ENCODE data around the gene ITGB4.
"Not testable (repeated sequence)": the region's sequence is repeated elsewhere in the genome, so short reads cannot be mapped to it uniquely, and the experiment has no call there.

ITGB4 gene

DNA sequence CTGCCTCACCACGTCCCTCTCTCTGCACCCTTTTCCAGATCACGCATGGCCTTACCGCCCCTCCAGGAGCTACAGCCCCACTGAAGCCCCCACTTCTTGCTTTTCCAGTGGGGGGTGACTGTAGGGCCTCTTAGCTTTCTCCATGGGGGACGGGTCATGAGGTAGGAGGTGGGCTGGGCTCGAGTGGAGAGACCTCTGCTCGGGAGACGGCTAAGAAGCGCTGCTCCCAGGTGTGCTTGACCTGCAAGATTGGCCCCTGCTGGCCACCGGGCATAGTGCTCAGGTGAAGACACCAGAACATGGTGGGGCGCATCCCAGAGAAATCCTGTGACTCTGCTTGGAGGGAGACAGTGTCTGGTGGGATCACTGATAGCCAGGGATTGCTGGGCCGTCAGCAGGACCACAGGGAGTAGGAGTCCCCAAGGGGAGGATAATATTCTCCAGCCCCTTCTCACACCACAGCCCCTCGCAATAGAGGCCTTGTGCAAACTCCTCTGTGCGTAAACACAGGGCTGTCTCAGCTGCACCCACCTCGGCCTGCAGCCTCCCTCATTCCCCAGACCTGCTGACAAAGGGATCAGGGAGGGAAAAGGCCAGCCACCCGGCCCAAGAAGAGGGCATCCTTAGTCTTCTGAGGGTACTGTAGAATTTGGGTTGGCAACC lies 52.7 kb downstream of the ITGB4 start:
- no peak for DNase-seq

DNA sequence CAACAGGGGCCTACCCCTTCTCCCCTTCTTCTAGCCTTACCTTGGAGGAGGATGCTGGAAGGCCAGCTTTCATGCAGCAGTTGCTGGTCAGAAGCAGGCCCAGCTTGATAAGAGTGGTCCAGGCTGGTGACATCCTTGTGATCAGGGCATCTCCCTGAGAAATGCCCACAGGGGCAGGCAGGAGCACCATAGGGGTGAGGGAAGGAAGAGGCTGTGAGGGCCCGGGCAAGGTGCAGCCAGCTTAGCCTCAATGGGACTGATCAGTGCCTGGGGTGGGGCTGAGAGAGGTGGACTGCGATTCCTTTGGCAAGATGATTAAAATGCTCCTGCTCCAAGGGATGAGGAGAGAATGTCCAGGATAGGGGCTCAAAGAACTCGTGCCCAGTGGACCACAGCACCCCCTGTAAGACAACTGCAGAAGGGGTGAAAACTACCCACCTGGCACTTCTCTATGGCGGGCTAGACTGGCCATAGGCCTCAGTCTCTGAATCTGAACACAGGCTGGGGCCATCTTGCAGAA lies 53.3 kb downstream of the ITGB4 start:
- no peak for DNase-seq

DNA sequence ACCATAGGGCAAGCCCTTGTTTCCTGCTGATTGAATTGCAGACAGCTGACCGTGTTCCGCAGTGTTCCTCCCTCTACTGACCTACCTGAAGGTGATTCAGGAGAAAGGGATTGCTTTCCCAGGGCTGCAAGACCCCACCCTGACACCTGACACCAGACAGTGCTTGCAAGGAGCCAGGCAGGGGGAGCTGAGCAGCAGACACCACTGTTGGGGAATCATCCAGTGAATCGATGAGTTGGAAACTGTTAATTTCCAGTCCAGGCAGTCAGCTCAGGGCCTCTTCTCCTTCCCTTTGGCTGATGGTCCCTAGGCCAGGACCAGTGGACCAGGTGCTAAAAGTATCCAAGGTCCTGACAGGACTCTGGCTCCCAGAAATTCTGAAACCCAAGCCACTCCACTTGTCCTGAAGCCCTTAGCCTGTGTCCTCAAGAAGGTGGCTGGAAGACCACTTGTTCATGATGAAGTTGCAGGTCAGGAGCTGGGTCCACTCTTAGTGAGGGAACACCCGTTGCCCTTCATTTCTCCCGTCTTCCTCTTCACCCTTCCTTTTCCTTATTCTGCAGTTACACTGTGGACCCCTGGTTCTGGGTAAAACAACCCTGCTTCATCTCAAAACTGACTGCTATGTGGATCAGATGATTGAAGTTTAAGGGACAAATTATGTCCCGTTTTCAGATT lies 53.9 kb downstream of the ITGB4 start:
- DNase-seq = no peak

DNA sequence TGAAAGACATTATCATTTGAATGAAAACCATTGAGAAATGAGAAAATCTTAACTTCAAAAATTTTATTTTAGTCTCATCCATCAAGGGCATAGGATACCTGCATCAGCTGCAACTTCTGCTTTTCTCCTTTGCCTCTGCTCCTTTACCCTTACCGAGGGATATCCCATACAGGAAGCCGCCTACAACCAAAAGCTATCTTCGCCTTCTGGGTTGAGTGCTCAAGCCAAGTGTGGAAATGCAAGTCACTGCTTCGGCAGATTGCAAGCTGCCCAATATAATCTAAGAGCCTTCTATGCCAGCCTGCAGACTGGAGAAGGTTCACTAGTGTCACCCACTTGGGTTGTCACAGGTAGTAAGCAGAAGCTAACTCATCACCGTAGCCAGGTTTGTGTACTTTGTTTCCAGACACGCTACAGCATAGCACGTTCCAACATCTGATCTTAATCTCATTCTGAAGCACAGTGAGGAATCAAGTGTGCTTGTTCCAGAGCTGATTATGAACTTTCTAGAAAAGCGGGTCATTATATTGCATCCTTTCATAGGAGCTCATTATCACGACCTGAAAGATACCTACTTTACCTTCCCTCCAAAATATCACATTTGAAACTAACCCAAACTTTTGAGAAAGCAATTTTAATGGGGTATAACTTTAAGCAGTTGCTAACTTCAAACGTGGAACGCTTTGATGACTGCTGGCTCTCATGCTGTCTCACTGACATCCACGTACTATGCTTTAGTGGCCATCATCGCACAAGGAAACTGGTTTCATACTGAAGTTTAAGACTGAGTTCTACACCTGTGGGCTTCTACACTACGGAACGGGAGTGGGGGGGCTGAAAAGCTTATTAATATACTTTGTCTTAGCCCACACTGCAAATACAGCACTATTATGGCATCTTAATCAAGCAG lies 55.4 kb downstream of the ITGB4 start:
- no peak for DNase-seq

DNA sequence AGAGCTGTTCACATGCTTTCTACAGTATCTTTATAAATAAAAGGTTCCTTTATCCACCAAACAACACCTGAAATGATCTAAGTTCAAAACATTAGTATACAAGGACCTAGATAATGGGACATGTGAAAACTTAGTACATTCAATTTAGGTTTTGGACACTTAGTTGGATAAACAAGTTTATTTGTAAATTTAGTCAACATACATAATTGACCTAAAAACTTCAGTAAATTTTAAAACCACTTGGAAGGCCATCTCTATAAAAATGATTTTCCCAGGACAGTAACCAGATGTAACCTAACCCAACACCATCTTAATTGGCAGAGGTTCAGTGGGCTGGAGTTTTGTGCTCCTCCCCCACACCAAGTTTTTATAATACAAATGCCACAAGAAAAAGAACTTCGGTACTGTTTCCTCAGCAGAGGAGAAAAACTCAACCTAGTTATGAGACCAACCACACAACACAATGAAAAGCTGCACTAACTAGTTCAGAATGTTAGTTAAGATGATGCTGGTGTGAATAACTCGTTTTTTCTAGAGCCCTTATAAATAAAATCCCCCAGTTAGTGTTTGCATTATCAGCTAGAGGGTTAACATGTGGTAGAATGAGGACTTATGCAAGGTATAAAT lies 56.1 kb downstream of the ITGB4 start:
- no peak for DNase-seq

DNA sequence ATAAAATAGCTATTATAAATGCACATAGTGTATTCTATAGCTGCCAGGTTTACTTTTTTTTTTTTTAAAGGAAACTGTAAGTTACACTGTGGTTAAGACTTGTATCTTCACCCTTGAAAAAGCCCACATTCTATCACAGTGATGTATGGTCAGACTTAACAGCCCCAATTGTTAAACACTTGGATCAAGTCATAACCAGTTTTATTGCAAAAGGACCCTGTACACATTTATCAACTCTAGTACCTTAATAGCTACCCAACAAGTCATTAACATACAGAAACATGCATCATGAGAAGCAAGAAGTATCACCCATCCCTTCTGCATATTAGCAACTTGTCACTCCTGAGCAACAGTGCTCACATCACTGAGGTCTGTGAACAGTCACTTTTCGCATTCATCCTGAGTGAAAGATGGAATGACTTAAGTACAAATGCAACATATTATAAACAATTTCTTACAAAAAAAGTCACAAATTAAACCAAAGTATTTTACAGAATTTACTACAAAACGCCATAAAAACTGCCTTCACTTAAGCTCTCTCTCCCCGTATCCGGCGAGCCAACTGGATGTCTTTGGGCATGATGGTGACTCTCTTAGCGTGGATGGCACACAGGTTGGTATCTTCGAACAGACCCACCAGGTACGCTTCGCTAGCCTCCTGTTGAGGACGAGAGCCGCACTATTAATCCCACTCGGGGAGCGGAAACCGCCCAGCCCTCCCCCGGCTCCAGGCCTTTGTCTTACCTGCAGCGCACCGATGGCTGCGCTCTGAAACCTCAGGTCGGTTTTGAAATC lies 57.0 kb downstream of the ITGB4 start:
- not testable (repeated sequence) for DNase-seq

DNA sequence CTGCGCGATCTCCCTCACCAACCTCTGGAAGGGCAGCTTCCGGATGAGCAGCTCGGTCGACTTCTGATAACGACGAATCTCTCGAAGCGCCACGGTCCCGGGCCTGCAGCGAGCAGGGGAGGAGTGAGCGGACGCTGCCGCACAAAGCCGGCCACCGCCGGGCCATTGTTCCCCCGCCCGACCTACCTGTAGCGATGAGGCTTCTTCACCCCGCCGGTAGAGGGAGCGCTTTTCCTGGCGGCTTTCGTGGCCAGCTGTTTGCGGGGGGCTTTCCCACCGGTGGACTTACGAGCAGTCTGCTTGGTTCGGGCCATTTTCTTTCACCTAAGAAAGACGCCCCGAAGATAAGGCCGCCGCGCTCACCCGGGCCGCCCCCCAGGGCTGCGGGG lies 57.6 kb downstream of the ITGB4 start:
- DNase-seq = peak; percentile 52

DNA sequence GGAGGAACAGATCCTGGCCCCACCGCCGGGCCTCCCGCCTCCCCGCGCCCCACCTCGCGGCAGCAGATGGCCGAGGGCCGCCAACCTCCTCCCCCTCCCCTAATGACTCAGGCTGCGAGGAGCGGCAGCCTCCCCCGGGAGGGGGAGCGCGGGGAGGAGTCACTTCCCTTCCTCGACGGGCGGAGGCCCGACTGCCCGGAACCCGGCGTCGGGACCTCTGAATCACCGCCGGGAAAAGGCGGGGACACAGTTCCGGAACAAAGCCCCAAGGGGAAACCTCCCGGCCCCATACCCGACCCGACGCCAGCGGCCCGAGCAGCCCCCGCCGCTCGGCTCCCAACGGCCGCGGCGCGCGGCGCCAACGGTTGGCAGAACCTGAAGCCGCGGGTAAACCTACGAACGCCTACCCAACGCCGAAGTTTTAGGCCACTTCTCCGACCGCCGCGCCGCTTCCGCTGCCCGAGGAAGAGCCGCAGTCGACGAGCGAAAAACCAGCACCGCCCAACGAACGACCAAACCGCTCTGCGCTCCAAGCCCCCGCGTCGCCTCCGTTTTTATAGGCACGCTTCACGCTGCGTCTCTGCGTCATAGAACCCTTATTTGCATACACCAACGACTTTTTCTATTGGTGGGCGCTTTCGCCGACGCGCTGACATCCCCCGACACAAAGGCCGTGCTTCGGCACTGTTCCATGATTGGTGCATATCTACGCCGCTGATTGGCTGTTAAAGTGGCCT lies 58.2 kb downstream of the ITGB4 start:
- peak; percentile 99 for DNase-seq

DNA sequence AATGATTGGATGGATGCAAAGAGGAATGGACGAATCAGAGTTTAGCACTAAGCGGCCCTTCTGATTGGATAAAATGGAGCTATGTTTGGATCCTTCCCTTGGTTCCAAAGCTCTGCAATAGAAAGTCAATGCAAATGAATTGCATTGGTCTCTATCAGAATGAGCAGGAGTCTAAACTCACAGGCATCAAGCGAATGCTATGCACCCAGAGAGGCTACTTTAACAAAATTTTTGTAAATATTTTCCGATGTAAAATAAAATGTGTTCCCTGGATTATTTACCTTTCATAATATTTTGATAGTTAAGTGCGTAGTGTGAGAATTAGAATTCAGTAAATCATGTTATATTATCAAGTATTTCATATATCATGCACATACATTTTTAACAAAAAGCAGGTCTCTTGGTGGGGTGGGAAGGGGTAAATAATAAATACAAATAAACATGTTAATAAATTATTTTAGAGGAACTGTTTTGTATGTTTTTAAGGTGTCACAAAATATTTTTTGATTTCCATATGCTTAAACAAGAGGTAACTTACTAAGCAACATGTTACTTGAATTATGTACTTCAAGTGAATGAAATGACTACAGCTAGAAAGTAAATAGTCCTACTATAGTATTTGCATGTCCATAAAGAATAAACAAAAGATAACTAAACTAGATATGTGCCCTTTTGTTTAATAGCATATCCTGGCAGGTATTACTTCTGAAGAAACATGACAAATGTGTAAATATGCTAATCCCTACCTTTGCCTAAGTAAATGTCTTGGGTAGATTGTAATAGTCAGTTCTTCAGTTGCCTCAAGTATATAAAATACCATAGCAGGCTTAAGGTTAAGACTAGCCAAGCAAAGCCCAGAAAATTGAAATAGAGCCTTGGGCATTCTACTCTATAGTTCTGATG lies 59.0 kb downstream of the ITGB4 start:
- DNase-seq = no peak

DNA sequence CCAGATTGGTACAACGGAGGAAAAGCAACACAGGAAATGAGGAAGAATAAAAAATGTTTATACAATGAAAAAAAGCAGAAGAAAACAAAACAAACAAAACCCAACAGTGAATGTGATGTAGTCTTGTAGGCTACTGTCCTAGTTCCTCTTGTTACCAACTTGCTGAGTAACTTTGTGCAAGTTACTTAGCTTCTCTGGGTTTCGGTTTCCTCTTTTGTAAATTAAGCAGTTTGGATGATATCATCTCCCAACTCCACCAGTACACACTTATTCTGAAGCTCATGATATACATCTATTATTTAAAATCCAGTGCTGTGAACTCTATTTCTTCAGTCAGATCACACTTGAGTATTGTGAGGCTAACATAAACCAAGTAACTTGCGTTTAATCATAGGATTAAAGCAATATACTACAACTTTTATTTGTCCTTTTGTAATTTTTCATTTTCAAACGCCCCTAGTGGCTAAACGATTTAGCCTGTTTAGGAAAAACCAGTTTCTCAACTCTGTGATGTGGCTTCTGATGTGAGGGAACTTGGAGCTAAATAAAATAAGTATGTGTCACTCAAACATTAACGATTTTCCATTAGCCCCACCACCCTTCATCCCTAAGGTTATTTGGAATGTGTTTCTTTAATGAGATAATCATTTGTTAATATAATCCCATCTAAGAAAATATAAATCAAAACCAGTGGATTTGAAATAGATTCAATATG lies 62.0 kb downstream of the ITGB4 start:
- DNase-seq = peak; percentile 41

DNA sequence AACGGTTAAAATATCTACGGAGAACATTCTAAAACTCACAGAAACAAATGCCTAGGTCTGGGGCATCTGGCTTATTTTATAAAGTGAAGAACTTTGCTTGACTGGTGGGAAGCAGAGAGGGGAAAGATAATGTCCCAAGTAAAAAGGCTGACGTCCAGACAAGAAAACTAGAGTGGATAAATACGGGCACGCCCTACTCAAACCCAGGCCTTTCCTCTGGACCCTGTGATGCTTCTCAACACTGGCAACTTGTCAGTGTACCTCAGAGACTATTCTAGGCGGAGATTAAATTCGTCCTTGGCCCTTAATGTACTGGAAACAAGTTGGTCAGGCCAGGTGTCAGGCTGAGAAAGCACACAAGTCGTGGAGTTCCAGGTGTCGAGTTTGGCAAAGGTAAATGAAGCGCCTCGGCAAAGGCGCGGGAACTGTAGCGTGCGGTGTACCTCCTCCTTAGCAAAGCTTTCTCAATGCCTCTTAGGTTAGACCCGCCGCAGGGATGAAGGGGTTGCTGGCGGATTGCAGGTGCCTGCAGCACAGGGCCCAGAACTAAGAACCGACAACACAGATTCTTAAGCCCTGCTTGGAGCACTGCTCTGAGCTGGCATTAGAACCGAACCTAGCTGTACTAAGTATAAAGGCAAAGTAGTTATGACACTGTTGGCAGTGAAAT lies 62.7 kb downstream of the ITGB4 start:
- peak; percentile 30 for DNase-seq

DNA sequence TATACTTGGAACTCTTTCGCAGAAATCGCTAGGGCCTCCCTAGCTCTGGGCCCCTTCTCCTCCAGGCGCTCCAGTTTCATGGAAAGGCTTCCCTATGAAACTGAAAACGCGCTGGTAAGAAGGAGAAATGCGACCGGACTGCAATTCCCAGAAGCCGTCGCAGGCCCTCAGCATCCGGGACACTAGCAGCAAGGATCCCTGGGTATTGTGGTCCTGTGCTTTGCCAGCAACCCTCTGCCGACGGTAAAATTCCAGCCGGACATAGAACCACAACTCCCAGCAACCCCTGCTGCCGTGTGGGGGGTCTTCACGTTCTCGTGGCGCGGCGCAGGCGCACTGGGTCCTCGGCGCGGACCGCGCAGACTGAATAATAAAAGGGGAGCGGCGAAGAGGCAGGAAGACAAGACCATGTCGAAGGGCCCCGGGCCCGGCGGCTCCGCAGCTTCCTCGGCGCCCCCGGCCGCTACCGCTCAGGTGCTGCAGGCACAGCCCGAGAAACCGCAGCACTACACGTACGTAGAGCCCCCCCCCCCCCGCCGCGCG lies 63.3 kb downstream of the ITGB4 start, which contains the start of gene UNK:
UNK (plus strand) TSS at position 334 of the 543 bp plus-strand sequence; CDS start at position 409, 75 bp downstream.
- peak; percentile 97 for DNase-seq

DNA sequence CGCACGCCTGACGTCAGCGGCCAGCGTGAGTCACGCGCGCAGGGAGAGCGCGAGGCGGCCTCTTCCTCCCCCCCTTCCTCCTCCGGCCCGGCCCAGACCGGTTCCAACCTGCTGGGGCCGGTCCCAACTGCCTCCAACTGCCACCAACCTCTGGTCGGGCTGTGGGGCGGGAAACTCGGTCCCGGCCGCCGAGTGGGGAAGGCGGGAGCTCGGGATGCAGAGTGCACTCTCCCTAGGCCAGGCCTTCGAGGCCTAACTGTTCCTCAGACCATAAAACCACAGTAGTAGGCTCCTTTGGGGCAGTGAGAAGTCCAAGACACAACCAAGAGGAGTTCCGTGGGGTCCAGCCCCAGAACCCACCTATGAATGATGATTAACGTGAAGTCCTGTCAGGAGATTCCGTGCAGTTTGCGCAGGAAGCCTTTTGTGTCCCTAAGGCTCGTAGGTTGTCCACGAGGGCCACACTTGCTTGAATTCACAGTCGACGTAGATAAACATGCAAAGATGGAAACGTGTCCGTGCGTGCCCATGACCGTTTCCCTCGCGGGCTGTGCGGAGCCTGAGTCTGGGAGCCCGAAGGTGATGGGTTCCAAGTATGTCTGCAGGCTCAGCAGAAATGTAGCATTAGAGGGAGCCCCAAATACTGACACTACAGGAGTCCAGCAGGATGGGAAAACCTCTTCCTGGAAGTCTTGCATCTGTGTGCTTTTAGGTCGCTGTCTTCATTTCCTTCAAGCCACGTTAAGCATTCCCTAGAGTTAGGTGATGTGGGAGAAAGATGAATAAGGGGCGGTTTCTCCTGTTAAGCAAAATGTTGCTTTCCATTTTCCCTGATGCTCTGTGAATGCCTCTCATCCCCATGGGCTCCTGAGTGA lies 64.0 kb downstream of the ITGB4 start:
- DNase-seq = peak; percentile 78

DNA sequence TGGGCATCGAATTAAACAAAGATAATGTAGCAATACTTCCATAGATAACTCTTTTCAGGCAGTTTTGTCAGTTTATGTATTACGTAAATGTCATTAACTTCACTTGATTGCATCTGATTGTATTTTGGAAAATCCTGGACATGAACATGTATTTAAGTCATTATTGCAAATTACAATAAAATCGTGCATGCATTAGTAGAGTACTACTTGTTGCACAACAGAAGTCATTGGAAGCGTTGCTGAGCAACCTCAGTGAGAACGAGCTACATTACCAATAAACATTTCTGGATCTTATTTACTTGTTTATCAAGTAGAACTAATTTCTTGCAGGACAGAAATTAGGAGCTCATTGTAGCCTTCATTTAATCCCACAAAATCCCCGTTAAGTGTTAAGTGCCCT lies 70.0 kb downstream of the ITGB4 start:
- no peak for DNase-seq

DNA sequence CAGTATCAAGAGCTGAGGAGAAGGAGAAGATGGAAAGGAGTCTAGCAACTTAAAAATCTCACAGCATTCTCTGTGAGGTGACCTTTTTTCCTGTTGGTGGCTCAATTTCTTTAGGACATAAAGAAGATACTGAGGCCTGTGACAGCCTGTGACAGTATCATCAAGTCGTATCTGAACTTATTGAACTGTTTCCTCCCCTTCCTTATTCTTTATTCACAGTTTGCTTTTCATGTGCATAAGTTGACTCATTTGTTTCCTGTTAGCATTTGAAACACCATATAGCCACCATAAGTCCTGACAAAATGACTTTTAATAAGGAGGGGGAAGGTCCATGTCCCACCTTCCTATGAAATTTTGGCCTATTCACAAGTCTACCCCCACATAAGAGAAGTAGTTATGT lies 72.2 kb downstream of the ITGB4 start:
- DNase-seq = no peak

DNA sequence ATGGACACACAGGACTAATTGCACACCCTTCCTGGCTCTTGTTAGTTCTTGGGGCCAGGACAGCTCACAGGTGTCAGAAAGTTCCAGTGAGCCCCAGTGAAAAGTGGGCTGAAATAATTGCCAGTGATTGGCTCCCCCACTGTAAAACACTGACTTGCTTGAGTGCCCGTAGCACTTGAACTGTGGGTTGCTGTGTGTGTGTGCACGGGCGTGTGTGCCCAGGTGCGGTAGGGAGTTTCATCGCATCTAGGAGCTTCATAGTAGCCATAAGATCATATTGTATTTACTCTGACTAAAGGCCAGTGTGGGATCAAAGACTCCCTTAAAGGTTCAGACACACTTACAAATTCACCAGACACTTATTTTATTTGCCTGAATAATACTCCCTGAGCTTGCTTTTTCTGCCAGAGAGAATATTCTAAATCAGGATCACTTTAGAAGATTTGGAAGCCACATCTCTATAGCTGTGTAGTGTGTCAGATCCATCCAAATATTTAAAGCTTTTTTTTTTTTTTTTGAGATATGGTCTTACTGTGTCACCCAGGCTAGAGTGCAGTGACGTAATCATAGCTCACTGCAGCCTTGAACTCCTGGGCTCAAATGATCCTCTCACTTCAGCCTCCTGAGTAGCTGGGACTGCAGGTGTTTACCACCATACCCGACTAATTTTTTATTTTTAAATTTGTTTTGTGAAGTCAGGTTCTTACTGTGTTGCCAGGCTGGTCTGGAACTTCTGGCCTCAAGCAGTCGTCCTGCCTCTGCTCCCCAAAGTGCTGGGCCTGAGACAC lies 74.8 kb downstream of the ITGB4 start:
- DNase-seq = no peak

DNA sequence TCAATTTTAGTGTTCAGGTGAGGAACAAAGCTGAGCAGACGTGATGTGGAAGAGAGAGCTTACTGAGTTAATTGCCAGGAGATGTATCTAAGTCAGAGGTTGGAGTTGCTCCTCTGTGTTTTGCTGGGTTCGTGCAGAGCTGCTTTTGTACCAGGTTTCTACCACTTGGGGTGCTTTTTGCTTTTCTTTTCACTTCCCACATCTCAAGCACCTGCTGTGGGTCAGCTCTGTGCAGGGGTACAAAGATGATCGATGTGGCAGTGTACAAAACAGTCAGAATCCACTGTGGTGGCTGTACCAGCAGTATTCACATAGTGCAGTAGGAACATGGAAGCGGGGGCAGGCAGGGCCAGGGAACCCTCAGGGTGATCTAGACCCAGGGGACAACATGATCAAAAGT lies 78.1 kb downstream of the ITGB4 start:
- DNase-seq = no peak
